CD14-positive monocyte (primary cell): ENCODE measurements around the gene PFN4. TPM values are rescaled to one million over a fixed set of nuclear protein-coding genes. Genes with fewer than 3 reads are reported as not detected.

Experiments used
- DNase-seq, 3 donors: peaks; one replicate each; pipeline ENCODE4 v3.0.0-alpha.2; 2011 to 2022
- H2AFZ ChIP-seq: 2 replicates; pipeline ENCODE4 v1.6.0; 2012; ENCODE audit warnings: mild to moderate bottlenecking, low read depth, low read length, inconsistent platforms; ENCODE audit not compliant: insufficient read depth, poor library complexity, severe bottlenecking
- H3K27ac ChIP-seq, 2 donors: 1 replicate in 1 of 2; 2 replicates in 1 of 2; pipeline ENCODE4 v1.5.1; 2012 to 2013; ENCODE audit warnings: low read length in 2 of 2, control low read depth in 1 of 2, inconsistent platforms in 1 of 2, low read depth in 1 of 2, mild to moderate bottlenecking in 1 of 2
- H3K27me3 ChIP-seq, 2 donors: one replicate each; pipeline versions ENCODE4 v1.6.0 to v1.6.1; 2011 to 2013; ENCODE audit warnings: low read length in 2 of 2; ENCODE audit not compliant: control insufficient read depth in 2 of 2, insufficient read depth in 2 of 2
- H3K36me3 ChIP-seq, 2 donors: replicated peaks in 1 of 2; 1 replicate in 1 of 2; 2 replicates in 1 of 2; pipeline versions ENCODE4 v1.5.1 to v1.6.1; 2012 to 2013; ENCODE audit warnings: low read length in 2 of 2, control low read depth in 1 of 2, inconsistent platforms in 1 of 2, mild to moderate bottlenecking in 1 of 2; ENCODE audit not compliant: insufficient read depth in 2 of 2, control insufficient read depth in 1 of 2
- H3K4me1 ChIP-seq, 2 donors: 1 replicate in 1 of 2; 2 replicates in 1 of 2; pipeline versions ENCODE4 v1.5.1 to v1.6.1; 2012 to 2013; ENCODE audit warnings: low read length in 2 of 2, control low read depth in 1 of 2, inconsistent platforms in 1 of 2, mild to moderate bottlenecking in 1 of 2, moderate library complexity in 1 of 2; ENCODE audit not compliant: insufficient read depth in 2 of 2, control insufficient read depth in 1 of 2
- H3K4me2 ChIP-seq: replicated peaks from 2 replicates; pipeline ENCODE3; 2012; ENCODE audit warnings: low read length, moderate library complexity, mild to moderate bottlenecking; ENCODE audit not compliant: poor library complexity, severe bottlenecking; ENCODE audit errors: extremely low read depth
- H3K4me3 ChIP-seq, 3 experiments: fragments of 200-600 bp in 1 of 3; sonication (generic) in 1 of 3; replicated peaks in 1 of 3; 1 replicate in 2 of 3; 2 replicates in 1 of 3; pipeline ENCODE4 v1.5.1; 2011 to 2013; ENCODE audit warnings: low read length in 3 of 3, mild to moderate bottlenecking in 3 of 3, control low read depth in 2 of 3, low read depth in 2 of 3, inconsistent platforms in 1 of 3, moderate library complexity in 1 of 3
- H3K79me2 ChIP-seq: 2 replicates; pipeline ENCODE4 v1.6.0; 2012; ENCODE audit warnings: mild to moderate bottlenecking, control low read depth, inconsistent platforms, low read length, moderate library complexity; ENCODE audit not compliant: insufficient read depth
- H3K9ac ChIP-seq: 2 replicates; pipeline ENCODE4 v1.6.0; 2017; ENCODE audit warnings: low read length, mild to moderate bottlenecking; ENCODE audit not compliant: insufficient read depth, poor library complexity, severe bottlenecking
- H3K9me3 ChIP-seq, 2 donors: replicated peaks in 1 of 2; 1 replicate in 1 of 2; 2 replicates in 1 of 2; pipeline versions ENCODE4 v1.5.1 to v1.6.1; 2012 to 2013; ENCODE audit warnings: low read length in 2 of 2, control low read depth in 1 of 2; ENCODE audit not compliant: control insufficient read depth in 1 of 2, insufficient read depth in 1 of 2
- H4K20me1 ChIP-seq: 2 replicates; pipeline ENCODE4 v1.6.0; 2012; ENCODE audit warnings: mild to moderate bottlenecking, low read length, control low read depth, moderate library complexity; ENCODE audit not compliant: insufficient read depth
- H3K27ac Mint-ChIP-seq, 7 donors: one replicate each; pipeline ENCODE4 v1.8.0; 2020; ENCODE audit warnings: mild to moderate bottlenecking in 7 of 7, mixed read lengths in 7 of 7, moderate library complexity in 6 of 7, inconsistent platforms in 2 of 7
- H3K27me3 Mint-ChIP-seq, 3 donors: one replicate each; pipeline ENCODE4 v1.8.0; 2021 to 2022; ENCODE audit warnings: low read depth in 3 of 3, mild to moderate bottlenecking in 3 of 3, mixed read lengths in 3 of 3, moderate library complexity in 3 of 3, inconsistent platforms in 1 of 3
- H3K36me3 Mint-ChIP-seq, 2 donors: one replicate each; pipeline ENCODE4 v1.8.0; 2020; ENCODE audit warnings: mixed read lengths in 2 of 2, inconsistent platforms in 1 of 2, mild to moderate bottlenecking in 1 of 2
- H3K4me1 Mint-ChIP-seq: one replicate; pipeline ENCODE4 v1.8.0; 2020; ENCODE audit warnings: mild to moderate bottlenecking, mixed read lengths
- H3K4me3 Mint-ChIP-seq, 2 donors: one replicate each; pipeline ENCODE4 v1.8.0; 2020; ENCODE audit warnings: mild to moderate bottlenecking in 2 of 2, mixed read lengths in 2 of 2, moderate library complexity in 1 of 2
- H3K9me3 Mint-ChIP-seq, 7 donors: one replicate each; pipeline ENCODE4 v1.8.0; 2020 to 2022; ENCODE audit warnings: mixed read lengths in 7 of 7, mild to moderate bottlenecking in 6 of 7, moderate library complexity in 6 of 7, inconsistent platforms in 2 of 7
- WGBS: methylation state at CpG from one replicate; pipeline ENCODE4 v1.1.5; 2013; ENCODE audit warnings: missing lambda C conversion rate; ENCODE audit not compliant: insufficient coverage; 5-methylcytosine and 5-hydroxymethylcytosine counted together
- intact Hi-C, 2 donors: fragments of 100-400 bp; cut with micrococcal nuclease; formaldehyde crosslinking; loops; one replicate each; pipeline versions ENCODE4 v1.15.0 to v1.15.1; 2023
- polyA plus RNA-seq, 3 donors: library from polyadenylated mRNA; depleted of rRNA in 1 of 3; unstranded in 2 of 3; stranded (reverse) in 1 of 3; fragments of 300-500 nt in 2 of 3; fragments of >200 nt in 1 of 3; fragmentation: Illumina TruSeq in 2 of 3; gene quantifications; 1 replicate in 2 of 3; 2 replicates in 1 of 3; pipeline ENCODE4 v1.2.3, GENCODE V29; 2012 to 2021
- TF ChIP-seq, protein P1 (sequence below): fragments of 200-600 bp; IDR thresholded peaks from one replicate; pipeline ENCODE4 v1.8.0; 2022; ENCODE audit warnings: antibody characterized with exemption, mild to moderate bottlenecking

The PFN4 gene
- polyA plus RNA-seq, 3 donors, result not detected

DNA sequence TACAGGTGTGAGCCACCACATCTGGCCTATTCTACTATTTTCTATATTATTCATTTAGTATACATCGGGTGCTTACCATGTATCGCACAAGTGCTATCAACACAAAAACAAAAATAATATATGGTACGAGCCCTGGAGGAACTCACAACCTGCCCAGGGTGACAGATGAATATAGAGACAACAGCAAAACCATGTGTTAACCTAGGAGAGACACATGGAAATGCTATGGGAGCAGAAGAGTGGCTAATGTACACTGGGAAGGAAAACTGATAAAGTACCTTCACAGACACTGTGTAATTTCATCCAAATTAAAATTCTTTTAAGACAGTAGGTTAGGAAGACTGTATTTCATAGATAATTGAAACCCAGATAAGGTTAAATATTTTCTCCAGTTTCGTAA lies 50.9 kb downstream of the PFN4 start:
- Histone ChIP-seq H3K79me2 (peaks cover 65% of the 10 kb centered on the region), H3K27ac (peak overlapping the region in 1 of 2 donors; percentile 6), H2AFZ (no peak overlapping the region), H3K9ac (no peak overlapping the region), H3K4me2 (no peak overlapping the region), H3K4me3 (no peak overlapping the region), H3K9me3 (no peaks in the 10 kb centered on the region), H3K27me3 (no peaks in the 10 kb centered on the region), H3K36me3 (peaks cover 45 to 69% of the 10 kb centered on the region in 2 donors), H4K20me1 (peaks cover 13% of the 10 kb centered on the region), H3K4me1 (peaks cover 11 to 22% of the 10 kb centered on the region in 2 donors)
- peaks cover 0 to 2% (median 0%) of the 10 kb centered on the region in 3 donors for H3K27me3 Mint-ChIP-seq
- TF ChIP-seq, protein P1, sequence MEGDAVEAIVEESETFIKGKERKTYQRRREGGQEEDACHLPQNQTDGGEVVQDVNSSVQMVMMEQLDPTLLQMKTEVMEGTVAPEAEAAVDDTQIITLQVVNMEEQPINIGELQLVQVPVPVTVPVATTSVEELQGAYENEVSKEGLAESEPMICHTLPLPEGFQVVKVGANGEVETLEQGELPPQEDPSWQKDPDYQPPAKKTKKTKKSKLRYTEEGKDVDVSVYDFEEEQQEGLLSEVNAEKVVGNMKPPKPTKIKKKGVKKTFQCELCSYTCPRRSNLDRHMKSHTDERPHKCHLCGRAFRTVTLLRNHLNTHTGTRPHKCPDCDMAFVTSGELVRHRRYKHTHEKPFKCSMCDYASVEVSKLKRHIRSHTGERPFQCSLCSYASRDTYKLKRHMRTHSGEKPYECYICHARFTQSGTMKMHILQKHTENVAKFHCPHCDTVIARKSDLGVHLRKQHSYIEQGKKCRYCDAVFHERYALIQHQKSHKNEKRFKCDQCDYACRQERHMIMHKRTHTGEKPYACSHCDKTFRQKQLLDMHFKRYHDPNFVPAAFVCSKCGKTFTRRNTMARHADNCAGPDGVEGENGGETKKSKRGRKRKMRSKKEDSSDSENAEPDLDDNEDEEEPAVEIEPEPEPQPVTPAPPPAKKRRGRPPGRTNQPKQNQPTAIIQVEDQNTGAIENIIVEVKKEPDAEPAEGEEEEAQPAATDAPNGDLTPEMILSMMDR, result no peak
- peaks cover 15% of the 10 kb centered on the region for H3K4me1 Mint-ChIP-seq
- H3K4me3 Mint-ChIP-seq, result no peak overlapping the region
- no peaks in the 10 kb centered on the region for H3K9me3 Mint-ChIP-seq
- intact Hi-C loops, result no loop called here
- WGBS, result no CpG with 5 or more reads among the region's 4 CpGs
- no peak overlapping the region for H3K27ac Mint-ChIP-seq
- no peak for DNase-seq
- H3K36me3 Mint-ChIP-seq, result peaks cover 43 to 57% of the 10 kb centered on the region in 2 donors

DNA sequence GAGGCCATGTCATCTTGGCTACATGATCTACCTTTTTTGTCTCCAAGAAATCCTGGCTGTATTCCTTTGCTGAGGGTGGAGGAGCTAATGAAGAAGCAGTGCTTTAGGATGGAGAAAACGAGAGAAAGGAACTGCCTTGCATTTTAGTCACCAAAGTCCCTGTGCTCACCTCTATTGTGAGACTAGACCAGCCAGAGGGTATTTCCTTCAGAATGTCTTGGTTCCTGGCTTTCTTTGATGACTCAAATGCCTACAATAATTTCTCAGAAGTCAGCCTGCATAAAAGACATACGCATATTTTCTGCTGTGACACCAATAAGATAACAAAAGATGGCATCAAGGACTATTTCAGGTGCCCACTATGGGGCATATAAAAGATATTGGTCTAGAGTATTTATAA lies 57.8 kb downstream of the PFN4 start:
- Histone ChIP-seq H3K4me2 (no peak overlapping the region), H3K4me1 (no peaks in the 10 kb centered on the region), H3K9me3 (no peaks in the 10 kb centered on the region), H3K27me3 (no peaks in the 10 kb centered on the region), H4K20me1 (peaks cover 9% of the 10 kb centered on the region), H3K4me3 (no peak overlapping the region), H3K9ac (no peak overlapping the region), H3K79me2 (peaks cover 9% of the 10 kb centered on the region), H3K27ac (no peak overlapping the region), H2AFZ (no peak overlapping the region), H3K36me3 (peaks cover 39 to 53% of the 10 kb centered on the region in 2 donors)
- 95% methylated on average over 2 of the region's 2 CpGs for WGBS
- peaks cover 0 to 1% (median 0%) of the 10 kb centered on the region in 3 donors for H3K27me3 Mint-ChIP-seq
- TF ChIP-seq, protein P1, result no peak
- no peak overlapping the region for H3K27ac Mint-ChIP-seq
- H3K9me3 Mint-ChIP-seq, result no peaks in the 10 kb centered on the region
- peaks cover 4% of the 10 kb centered on the region for H3K4me1 Mint-ChIP-seq
- intact Hi-C loops, result no loop called here
- no peak overlapping the region for H3K4me3 Mint-ChIP-seq
- no peak for DNase-seq
- peaks cover 37 to 41% of the 10 kb centered on the region in 2 donors for H3K36me3 Mint-ChIP-seq

Other genes with a start within 250 kb of the PFN4 start
- gene ATAD2B, start 196.2 kb downstream of the PFN4 start, polyA plus RNA-seq, result 10 to 100 TPM in 1 of 3 donors, 1 to 10 TPM in 2; 4.9 to 12.1 (median 7.2) TPM
- 1 to 10 TPM; 2.0 to 6.8 (median 5.5) TPM for gene UBXN2A, start 182.9 kb downstream of the PFN4 start, polyA plus RNA-seq
- gene MFSD2B, start 113.2 kb downstream of the PFN4 start, polyA plus RNA-seq, result under 1 TPM in 2 of 3 donors, not detected in 1; 0.03 to 0.46 TPM
- gene WDCP, start 75.9 kb downstream of the PFN4 start, polyA plus RNA-seq, result 1 to 10 TPM in 1 of 3 donors, under 1 TPM in 2; 0.43 to 1.3 (median 0.69) TPM
- 10 to 100 TPM in 1 of 3 donors, 1 to 10 TPM in 2; 5.2 to 10.1 (median 7.2) TPM for gene FKBP1B, start 73.6 kb downstream of the PFN4 start, polyA plus RNA-seq
- 100 to 1,000 TPM in 2 of 3 donors, 10 to 100 TPM in 1; 67.6 to 172 (median 146) TPM for gene SF3B6, start 47.0 kb downstream of the PFN4 start, polyA plus RNA-seq
- 10 to 100 TPM; 24.5 to 41.7 (median 34.9) TPM for gene TP53I3, start 38.5 kb downstream of the PFN4 start, polyA plus RNA-seq
- gene FAM228B, start 135 bp upstream of the PFN4 start, polyA plus RNA-seq, result 10 to 100 TPM in 1 of 3 donors, 1 to 10 TPM in 2; 6.5 to 16.1 (median 7.5) TPM
- gene FAM228A, start 51.7 kb upstream of the PFN4 start, polyA plus RNA-seq, result under 1 TPM in 2 of 3 donors, not detected in 1; 0.09 to 0.17 TPM
- gene ITSN2, start 237.2 kb upstream of the PFN4 start, polyA plus RNA-seq, result 10 to 100 TPM; 26.0 to 91.1 (median 40.4) TPM